ENCODE data around the gene KNDC1. TPM values are rescaled to one million over a fixed set of nuclear protein-coding genes. Genes with fewer than 3 reads are reported as not detected.
"Not testable (repeated sequence)": the region's sequence is repeated elsewhere in the genome, so short reads cannot be mapped to it uniquely, and the experiment has no call there.

Gene KNDC1
- total RNA-seq, 1 donor from 2014 or later, result 8.2 TPM

GRCh38 chr10:133124357-133125211 is 35.4 kb upstream of the KNDC1 start:
- FAIRE-seq (no peak), DNase-seq (ENCODE audit: low spot score in 2 of 2) (peak; percentile 72 to 79)

DNA sequence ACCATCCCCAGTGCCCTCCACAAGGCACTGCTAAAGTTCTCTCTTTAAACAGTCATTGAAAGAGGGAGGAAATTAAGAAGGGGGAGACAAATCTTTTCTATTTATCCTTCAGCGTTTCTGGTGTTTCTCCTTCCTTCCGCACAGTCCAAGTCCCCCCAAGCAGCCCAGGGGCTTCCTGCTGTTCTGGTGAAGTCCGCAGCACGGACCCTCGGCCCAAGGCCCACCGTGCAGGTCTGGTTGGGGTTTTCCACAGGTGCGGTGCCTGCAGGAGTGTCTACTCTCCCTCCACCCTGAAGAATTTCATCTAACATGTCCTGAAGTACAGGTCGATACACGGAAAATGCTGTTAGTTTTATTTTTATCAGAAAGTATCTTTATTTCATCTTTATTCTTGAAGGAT is 34.1 kb upstream of the KNDC1 start:
- DNase-seq (ENCODE audit: low spot score in 2 of 2), result no peak
- no peak for FAIRE-seq

DNA sequence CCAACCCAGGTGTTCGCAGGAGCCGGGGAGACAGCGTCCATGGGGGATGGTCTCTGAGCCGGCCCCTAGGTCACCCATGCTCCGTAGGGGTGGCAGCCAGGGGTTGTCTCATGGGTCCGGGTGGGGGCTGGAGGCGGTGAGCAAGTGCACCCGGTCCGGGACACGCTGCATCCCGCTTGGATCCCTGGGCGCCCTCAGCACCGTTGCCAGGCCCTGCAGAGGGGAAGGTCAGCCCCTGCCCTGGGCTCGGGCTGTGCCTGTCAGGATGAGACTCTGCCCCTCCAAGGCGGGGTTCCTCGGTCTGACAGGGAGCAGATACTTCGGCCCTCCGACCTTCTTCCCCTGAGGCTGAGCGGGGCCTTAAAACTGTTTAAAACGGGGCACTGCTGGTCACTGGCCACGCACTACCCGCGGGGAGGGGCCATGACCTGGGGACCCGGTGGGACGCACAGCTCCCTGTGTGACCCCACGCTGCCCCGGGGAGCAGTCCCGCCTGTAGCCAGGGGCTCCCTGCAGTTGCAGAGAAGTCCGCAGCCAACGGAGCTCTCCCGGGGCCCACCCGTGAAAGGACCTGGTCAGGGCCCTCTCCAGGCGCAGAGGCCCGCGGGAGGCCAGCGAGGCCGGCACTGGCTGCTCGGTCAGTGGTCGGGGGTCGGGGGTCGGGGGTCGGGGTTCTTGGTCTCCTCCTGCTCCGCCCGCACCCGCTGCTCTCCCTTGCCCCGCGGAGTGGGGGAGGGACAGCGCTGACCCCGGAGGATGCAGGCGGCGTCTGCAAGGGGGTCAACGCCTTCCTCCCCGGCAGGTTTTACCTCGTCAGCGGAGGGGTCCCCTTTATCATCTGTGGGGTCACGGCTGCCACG is 33.4 kb upstream of the KNDC1 start:
- no peak for FAIRE-seq
- DNase-seq (ENCODE audit: low spot score in 2 of 2), result no peak

DNA sequence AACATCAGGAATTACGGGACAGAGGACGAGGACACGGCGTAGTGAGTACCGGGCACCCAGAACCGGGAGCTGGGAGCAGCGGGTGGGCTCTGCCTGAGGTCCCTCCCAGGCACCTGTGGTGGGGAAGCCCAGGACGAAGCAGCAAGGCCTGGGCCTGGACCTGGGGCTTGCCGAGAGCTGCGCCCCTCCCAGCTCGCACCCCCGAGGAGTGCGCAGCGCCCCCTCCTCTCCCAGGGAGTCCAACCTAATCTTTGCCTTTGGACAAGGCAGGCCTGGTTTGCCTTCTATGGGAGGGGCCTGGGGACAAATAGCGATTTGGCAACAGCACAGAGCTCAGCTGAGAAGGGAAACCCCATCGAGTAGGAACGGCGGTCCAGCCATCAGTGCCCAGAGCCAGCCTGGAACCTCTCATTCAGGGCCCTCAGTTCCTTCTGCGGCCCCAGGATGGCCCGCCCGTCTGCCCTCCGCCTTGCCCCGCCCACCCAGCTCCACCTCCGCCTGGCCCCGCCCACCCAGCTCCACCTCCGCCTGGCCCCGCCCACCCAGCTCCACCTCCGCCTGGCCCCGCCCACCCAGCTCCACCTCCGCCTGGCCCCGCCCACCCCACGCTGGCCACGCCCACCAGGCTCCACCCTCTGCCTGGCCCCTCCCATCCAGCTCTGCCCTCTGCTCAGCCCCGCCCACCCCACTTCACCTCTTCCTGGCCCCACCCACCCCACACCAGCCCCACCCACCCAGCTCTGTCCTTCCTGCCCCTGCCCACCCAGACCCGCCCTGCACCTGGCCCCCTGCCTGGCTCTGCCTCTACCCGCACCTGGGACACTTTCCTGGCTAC is 32.5 kb upstream of the KNDC1 start:
- FAIRE-seq (no peak), DNase-seq (ENCODE audit: low spot score in 2 of 2) (peak in 1 of 2 donors; percentile 67)

- FAIRE-seq (no peak), DNase-seq (ENCODE audit: low spot score in 2 of 2) (no peak)
These were observed 31.6 kb upstream of the KNDC1 start for GRCh38 chr10:133128126-133129070.

DNA sequence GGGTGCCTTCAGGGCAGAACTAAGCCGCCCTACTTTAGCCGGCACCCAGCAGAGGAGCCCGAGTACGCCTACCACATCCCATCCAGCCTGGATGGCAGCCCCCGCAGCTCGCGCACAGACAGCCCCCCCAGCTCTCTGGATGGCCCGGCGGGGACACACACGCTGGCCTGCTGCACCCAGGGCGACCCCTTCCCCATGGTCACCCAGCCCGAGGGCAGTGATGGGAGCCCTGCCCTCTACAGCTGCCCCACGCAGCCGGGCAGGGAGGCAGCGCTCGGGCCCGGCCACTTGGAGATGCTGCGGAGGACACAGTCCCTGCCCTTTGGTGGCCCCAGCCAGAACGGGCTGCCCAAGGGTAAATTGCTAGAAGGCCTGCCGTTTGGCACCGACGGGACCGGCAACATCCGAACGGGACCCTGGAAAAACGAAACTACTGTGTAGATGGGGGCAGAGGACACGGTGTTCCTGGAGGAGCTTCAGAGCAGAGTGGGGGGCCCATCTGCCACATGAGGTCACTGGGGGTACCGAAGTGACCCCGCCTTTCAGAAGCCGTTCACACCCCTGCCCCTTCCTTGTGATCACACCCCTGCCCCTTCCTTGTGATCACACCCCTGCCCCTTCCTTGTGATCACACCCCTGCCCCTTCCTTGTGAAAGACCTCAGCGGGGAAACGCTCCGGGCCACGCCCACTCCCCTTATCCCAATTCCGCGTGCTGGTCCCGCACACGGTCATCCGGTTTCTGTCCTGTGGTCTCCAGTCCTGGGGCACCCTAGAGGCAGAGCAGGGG is 30.8 kb upstream of the KNDC1 start:
- FAIRE-seq, result no peak
- no peak for DNase-seq (ENCODE audit: low spot score in 2 of 2)

DNA sequence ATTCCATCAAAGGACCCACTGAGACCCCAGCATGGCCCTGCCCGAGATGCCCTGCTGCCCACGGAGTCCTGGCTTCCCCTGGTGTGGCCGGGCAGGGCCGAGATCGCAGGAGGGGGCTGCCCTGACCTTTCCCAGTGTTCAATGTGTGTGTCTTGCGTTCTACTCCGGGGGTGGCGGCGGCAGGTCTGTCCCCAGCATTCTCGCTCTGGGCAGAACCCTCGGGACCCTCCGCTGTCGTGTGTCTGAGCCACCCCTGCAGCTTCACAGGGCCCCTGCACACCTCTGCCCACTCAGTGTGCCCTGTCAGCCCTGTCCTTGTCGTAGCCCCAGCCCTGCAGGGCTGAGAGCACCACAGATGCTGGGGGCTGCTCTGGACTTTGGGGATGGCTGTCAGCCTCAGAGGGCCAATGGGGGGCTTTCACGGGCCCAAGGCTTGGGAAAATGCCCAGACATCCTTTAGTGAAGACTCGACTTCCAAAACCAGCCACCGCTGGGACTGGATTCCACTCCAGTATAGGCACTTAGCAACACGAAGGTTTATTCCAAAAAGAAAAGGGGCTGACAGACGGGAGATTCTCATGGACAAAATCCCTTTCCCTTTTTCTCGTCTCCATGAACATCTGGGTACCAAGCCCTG is 30.0 kb upstream of the KNDC1 start:
- DNase-seq (ENCODE audit: low spot score in 2 of 2) (no peak), FAIRE-seq (no peak)

GRCh38 chr10:133130602-133131001 is 29.4 kb upstream of the KNDC1 start:
- no peak for DNase-seq (ENCODE audit: low spot score in 2 of 2)

DNA sequence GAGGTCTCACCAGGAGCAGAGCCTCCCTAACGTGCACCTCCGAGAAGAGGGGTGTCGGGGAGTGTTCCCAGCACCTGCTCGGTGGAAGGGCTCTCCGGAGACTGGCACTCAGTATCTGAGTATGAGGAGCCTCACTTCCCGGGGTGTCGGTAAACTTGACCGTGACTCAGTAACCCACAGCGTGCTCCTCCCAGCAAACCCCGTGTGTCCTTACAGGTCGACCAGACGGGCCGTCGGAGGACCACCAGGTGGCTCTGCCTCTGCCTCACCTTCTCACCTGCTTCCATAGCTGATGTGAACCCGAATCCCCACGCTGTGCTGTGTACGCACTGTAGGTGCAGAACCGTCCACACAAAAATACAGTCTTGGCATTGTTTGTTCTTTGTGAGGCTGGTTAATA is 29.0 kb upstream of the KNDC1 start:
- DNase-seq (ENCODE audit: low spot score in 2 of 2), result no peak

More at GRCh38 chr10:133130602-133131001, 29.4 kb upstream of the KNDC1 start:
- no peak for FAIRE-seq

DNA sequence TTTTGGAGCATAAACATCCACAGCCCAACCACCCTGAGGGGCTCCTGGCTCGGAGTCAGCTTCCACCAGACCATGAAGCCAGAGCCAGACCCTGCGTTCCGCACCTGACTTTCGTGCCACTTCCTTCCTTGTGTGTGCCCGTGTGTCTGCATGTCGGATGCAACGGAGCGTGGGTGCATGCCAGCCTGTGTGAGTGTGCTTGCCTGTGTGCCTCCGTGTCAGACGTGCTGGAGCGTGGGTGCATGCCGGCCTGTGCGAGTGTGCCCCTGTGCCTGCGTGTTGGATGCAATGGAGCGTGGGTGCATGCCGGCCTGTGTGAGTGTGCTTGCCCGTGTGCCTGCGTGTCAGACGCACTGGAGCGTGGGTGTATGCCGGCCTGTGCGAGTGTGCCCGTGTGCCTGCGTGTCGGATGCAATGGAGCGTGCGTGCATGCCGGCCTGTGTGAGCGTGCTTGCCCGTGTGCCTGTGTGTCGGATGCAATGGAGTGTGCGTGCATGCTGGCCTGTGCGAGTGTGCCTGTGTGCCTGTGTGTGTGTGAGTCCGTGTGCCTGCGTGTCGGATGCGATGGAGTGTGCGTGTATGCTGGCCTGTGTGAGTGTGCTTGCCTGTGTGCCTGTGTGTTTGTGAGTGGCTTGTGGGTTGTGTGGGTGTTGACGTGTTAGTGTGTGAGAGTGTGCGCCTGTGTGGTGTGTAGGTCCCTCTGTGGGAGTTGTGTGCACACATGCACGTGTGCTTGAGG is 28.1 kb upstream of the KNDC1 start:
- DNase-seq (ENCODE audit: low spot score in 2 of 2) (peak in 1 of 2 donors; percentile 30), FAIRE-seq (no peak)

More for the DNA sequence above, 29.0 kb upstream of the KNDC1 start:
- no peak for FAIRE-seq

DNA sequence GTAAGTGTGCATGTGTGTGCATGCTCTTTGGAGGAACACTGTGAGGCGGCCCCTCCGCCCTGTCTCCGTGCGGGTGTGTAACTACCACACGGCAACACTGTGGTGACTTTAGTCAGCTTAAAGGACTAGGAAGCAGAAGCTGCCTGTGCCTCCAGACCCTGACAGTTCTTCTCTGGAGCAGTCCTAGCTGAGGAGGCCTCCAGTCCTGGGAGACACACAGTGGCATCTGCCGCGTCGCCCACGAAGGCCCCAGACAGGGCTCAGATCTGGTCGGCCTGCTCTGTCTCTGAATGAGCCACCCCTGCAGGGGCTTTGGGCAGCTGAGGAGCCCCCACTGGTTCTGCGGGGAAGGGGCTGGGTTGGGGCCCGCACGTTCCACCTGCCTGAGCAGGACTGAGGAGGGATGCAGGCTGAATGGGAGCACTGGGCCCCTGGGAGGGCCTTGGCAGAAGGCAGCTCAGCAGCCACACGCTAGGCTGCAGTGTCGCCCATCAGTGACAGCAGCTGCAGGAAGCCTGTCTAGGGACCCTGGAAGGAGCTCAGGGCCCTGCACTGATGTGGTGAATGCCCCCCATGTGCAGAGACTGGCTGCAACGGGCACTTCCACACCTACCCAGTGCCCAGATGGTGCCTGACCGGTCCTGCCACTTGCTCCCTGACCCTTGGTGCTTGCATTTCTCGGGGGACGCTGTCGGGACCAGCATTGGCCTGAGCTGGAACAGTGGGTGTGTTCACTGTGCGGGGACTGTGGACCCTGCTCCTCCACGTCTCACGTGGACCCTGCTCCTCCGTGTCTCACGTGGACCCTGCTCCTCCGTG is 27.3 kb upstream of the KNDC1 start:
- DNase-seq (ENCODE audit: low spot score in 2 of 2) (peak in 1 of 2 donors; percentile 19), FAIRE-seq (no peak)

- no peak for FAIRE-seq
- peak in 1 of 2 donors; percentile 22 for DNase-seq (ENCODE audit: low spot score in 2 of 2)
These were observed 26.4 kb upstream of the KNDC1 start for GRCh38 chr10:133133471-133134231.

GRCh38 chr10:133134411-133135115 is 25.5 kb upstream of the KNDC1 start:
- FAIRE-seq, result no peak
- no peak for DNase-seq (ENCODE audit: low spot score in 2 of 2)

DNA sequence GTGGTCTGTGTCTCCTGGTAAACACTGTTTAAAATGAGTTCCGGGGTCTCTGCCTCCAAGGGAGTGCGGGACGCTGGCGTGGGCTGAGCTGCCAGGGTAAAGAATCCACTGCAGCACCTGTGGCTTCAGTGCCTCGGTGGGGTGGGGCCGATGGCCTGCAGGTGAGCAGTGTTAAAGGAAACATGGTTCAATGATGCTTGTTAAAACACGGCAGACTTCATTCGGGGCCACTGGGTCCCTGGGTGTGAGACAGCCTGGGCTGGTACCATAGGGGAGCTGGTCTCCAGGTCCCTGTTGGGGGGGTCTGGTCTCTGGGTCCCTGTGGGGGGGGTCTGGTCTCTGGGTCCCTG is 24.9 kb upstream of the KNDC1 start:
- no peak for DNase-seq (ENCODE audit: low spot score in 2 of 2)
- FAIRE-seq, result no peak

DNA sequence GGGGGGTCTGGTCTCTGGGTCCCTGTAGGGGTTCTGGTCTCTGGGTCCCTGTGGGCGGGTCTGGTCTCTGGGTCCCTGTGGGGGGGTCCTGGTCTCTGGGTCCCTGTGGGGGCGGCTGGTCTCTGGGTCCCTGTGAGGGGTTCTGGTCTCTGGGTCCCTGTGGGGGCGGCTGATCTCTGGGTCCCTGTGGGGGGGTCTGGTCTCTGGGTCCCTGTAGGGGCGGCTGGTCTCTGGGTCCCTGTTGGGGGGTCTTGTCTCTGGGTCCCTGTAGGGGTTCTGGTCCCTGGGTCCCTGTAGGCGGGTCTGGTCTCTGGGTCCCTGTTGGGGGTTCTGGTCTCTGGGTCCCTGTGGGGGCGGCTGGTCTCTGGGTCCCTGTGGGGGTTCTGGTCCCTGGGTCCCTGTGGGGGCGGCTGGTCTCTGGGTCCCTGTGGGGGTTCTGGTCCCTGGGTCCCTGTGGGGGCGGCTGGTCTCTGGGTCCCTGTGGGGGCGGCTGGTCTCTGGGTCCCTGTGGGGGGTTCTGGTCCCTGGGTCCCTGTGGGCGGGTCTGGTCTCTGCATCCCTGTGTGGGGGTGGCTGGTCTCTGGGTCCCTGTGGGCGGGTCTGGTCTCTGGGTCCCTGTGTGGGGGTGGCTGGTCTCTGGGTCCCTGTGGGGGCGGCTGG is 22.4 kb upstream of the KNDC1 start:
- DNase-seq (ENCODE audit: low spot score in 2 of 2); FAIRE-seq: not testable (repeated sequence)

Measured in frontal cortex (tissue), 4 donors.